Activated CD4-positive, alpha-beta T cell treated with anti-CD3 and anti-CD28 coated beads, Interleukin-2, Interleukin-4, amounts not matched to agents 100 ng/mL and 50 ng/mL, durations not matched to agents 16 hours and 8 hours (primary cell): ENCODE data around the gene TASP1.
"Not testable (repeated sequence)": the region's sequence is repeated elsewhere in the genome, so short reads cannot be mapped to it uniquely, and the experiment has no call there.

ENCODE experiments used
- DNase-seq: peaks from one replicate; pipeline ENCODE4 v3.0.0-alpha.2; 2020; ENCODE audit warnings: low spot score

The TASP1 gene

DNA sequence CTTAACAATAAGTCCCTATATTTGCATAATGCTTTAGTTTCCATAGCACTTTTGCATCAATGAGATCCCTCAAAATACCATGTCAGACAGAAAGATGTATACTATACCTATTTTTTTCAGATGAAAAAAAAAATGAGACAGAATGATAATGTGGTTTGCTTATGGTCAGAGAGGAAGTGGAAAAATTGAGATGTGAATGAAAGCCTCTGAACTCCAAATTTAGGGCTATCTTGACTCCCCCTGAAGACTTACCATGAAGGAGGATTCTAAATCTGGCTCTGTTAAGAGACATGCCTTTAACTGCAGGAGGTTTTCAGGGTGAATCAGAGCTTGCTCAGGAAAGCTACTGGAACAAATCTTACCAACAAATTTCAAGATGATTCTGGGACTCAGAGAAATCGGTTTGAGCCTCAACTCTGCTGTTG is 241.4 kb downstream of the TASP1 start:
- DNase-seq: no peak

DNA sequence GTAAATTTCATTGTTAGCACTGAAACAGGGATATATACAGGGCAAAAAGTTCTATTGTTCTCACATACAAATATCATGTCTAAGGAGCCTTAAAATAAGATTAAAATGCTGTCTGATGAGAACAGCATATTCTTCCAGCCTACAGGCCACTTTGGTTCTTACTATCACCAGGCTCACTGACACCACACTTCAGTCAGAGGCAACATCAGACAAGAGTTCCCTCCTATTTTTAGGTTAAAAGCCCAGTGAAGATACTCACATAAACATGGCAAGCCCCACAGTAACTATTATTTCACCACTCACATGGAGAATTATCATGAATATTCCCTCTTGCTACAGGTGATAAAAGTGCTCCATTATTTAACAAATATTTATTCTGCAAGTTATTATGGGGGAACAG is 241.9 kb downstream of the TASP1 start:
- no peak for DNase-seq

- DNase-seq: no peak
Measured at GRCh38 chr20:13396022-13396421, 242.7 kb downstream of the TASP1 start.

- no peak for DNase-seq
Measured at GRCh38 chr20:13395232-13395631, 243.5 kb downstream of the TASP1 start.

DNA sequence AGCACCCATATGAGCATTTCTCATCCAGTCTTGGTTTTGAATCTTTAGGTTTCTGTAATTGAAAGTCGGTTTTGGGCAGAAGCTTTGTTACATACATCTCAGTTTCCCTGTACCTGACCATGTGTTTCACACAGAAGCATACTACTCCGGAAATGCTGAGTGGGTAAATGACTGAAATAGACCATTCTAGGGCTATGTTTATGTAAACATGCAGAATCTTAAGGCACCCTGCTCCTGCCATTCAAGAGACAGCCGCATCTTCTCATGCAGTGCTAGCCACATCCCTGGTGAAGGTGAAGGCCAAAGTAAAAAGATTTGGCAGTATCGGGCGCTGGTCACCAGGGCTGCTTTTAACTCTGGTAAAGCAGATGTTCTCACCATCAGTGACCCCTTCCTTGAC is 246.3 kb downstream of the TASP1 start:
- DNase-seq: no peak

DNA sequence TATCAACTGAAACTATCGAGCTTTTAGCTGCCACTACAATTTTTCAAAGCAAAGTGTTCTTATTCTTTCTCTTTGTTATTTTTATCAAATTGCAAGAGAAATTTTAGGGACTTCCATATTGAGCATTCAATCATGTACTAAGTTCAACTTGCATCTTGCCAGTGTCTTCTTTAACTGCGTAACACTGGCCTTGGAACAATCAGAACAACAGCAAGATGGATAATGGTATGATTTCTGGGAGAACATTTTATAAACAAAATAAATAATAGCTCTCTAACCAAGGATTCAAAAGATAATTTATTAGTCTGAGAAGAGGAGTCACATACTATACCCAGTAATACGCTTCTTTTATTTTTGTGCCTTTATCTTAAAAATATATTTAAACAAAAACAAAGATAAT is 249.6 kb downstream of the TASP1 start:
- DNase-seq: no peak

GRCh38 chr20:13384132-13384531 is 254.6 kb downstream of the TASP1 start:
- no peak for DNase-seq

GRCh38 chr20:13382786-13383185 is 255.9 kb downstream of the TASP1 start:
- no peak for DNase-seq

GRCh38 chr20:13380497-13381229 is 258.1 kb downstream of the TASP1 start:
- DNase-seq: not testable (repeated sequence)

DNA sequence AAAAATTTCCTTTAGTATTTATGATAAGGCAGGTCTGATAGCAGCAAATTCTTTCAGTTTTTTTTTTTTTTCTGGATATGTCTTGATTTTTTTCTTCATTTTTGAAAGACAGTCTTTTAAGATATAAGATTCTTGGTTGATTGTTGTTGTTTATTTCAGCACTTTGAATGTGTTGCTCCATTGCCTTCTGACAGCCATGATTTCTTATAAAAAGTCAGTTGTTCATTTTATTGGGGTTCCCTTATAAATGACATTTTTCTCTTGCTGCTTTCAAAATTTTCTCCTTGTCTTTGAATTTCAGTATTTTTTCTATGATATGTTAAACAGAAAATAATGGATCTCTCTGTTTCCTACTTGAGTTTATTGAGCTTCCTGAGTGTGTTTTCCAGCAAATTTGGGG is 265.3 kb downstream of the TASP1 start:
- DNase-seq: no peak

- DNase-seq: no peak
Measured at GRCh38 chr20:13364278-13365170, 274.2 kb downstream of the TASP1 start.

GRCh38 chr20:13363473-13363872 is 275.3 kb downstream of the TASP1 start:
- no peak for DNase-seq

DNA sequence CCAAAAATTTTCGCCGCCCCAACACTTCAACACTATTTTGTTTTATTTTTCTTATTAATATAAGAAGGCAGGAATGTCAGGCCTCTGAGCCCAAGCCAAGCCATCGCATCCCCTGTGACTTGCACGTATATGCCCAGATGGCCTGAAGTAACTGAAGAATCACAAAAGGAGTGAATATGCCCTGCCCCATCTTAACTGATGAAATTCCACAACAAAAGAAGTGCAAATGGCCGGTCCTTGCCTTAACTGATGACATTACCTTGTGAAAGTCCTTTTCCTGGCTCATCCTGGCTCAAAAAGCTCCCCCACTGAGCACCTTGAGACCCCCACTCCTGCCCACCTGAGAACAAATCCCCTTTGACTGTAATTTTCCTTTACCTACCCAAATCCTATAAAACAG is 276.6 kb downstream of the TASP1 start:
- DNase-seq: not testable (repeated sequence)

DNA sequence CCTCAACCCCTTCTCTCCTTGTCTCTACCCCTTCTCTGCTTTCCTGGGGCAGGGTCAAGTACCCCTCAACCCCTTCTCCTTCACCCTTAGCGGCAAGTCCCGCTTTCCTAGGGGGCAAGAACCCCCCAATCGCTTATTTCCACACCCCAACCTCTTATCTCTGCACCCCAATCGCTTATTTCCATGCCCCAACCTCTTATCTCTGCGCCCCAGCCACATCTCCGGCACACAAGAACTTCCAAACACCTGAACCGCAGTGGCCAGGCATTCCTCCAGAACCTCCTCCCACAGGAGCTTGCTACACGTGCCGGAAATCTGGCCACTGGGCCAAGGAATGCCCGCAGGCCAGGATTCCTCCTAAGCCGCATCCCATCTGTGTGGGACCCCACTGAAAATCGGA is 279.8 kb downstream of the TASP1 start:
- not testable (repeated sequence) for DNase-seq

GRCh38 chr20:13357782-13358181 is 280.9 kb downstream of the TASP1 start:
- not testable (repeated sequence) for DNase-seq

GRCh38 chr20:13356591-13356990 is 282.1 kb downstream of the TASP1 start:
- DNase-seq: no peak

DNA sequence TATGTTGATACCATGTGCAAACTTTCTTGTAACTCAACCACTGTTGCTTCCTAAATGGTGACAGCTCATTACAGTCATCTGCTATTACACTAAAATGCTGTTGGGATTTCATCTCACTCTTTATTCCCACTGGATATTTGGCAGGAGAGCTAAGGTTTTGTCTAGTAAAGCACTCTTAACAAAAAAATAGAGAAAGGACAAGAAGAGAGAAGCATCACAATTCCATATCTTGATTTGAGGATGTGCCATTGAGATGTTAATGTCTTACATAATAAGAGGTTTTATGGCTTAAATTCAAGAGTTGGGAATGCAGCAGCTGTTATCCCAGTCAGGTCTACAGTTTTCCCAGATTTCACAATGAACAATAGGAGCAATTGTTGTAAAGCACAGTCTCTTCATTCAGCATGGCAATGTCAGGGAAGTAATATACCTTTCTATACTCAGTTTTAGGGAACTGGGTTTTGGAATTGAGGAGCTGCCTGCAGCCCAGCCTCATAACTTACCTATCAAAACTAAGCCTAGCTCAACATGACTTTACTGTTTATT is 282.7 kb downstream of the TASP1 start:
- DNase-seq: no peak

DNA sequence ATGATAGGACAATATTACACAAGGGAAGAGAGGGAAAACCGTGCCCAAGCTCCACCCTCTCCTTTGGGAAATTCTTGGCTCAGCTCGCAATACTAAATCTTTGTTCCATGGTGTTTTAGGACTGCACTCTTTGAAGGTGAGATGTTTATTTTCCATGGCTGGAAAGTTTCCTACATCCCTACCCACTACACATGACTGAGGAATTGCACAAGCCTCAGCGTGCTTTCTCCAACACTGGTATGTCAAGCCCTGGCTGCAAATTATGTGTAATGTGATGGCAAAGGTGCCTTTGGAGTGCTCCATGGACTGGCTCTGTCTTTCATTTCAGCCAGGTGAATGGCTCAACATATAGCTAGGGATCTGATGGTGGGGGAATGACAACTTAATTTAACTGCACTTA is 283.3 kb downstream of the TASP1 start:
- DNase-seq: no peak

DNA sequence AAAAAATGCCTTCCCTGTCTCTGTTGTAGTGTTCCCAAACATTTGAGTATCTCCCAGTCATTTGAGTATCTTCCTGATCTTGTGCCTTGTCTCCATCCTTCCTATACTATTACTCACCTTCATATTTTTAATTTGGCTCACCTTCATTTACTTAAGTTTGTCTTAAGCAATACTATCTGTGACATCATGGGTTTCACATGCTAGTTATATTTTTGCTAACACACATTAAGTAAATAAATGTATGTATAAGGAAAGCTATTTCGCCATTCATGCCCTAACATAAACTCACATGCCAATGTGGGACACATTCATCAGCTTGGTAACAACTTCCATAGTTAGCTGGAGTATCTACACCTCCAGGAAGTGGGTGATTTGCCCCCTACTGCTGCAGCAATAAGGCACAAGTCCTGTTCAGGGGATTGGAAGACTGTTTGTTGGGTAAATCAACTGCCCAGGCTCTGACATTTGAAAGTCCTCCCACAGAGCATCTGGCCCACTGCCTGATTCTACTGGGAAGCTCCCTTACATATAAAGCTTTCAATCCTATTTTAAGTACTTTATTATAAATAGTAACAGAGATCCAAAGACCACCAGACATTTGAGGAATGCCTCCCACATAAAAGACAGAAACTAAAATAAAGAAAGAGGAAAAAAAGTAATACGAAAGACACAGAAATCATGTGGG is 285.3 kb downstream of the TASP1 start:
- DNase-seq: no peak

- no peak for DNase-seq
Measured at GRCh38 chr20:13349235-13349604, 289.5 kb downstream of the TASP1 start.

DNA sequence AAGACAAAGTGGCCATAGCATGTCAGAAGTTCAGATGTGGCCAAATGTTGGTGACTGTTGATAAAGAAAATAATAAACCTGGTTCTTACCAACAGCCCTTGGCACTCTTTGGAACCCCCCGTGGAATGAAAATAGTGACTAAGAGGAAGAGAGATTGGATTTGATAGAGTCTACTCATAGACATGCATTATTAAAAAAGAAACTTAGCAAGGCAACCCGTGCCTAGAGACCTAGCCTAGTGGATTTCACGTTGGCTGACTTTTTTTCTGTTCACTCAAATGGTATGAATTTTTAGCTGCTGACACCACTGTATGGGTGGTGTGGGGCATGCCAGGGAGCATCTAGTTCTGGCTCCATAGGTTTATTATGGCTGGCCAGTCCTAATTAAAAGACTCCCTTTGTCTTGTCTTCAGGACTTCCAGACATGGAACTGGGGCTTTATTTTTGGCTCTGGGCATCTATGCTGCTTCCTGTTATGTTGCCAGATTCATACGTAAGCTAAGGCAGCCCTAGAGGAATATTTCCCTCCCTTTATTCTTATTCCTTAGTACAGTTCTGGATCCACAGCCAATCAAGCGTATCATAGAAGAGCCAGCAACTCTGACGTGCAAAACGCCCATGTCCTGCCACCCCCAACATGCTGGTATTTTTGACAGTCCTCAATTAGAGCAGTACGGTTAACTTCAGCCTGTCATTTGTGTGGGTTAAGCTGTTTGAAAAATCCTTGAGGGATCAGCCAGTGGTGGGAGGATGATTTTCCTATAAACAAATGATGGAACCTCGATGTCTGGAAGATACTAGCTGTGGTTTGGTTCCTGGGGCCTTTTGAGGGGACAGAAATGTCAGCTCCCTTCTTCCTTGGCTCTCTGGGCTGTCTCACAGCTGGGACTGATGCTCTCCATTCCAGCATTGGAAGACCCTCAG is 290.2 kb downstream of the TASP1 start:
- DNase-seq: no peak
